ENCODE data around the gene KCNA10.

- TF ChIP-seq FOXP1 (CRISPR knock-in tag; IDR thresholded peaks at IDR 0.05; ENCODE audit: borderline replicate concordance): no peak
- no peak for TF ChIP-seq E2F4 (CRISPR knock-in tag; IDR thresholded peaks at IDR 0.05; ENCODE audit: borderline replicate concordance, low read depth)
- TF ChIP-seq CREB1 (CRISPR knock-in tag; IDR thresholded peaks at IDR 0.05): no peak
- no peak for TF ChIP-seq ATF2 (CRISPR knock-in tag; IDR thresholded peaks at IDR 0.05; ENCODE audit: borderline replicate concordance, low read depth)
Observed at GRCh38 chr1:110565565-110565964, 46.6 kb upstream of the KCNA10 start.

All from WTC11 (cell line).